HK-2 (cell line): ENCODE results near the gene KRTAP2-1.
A peak's percentile ranks its signal among the peaks of the same experiment; 100 is the strongest.
"Not testable (repeated sequence)": the region's sequence is repeated elsewhere in the genome, so short reads cannot be mapped to it uniquely, and the experiment has no call there.

ENCODE experiments used
- DNase-seq: peaks from one replicate; pipeline ENCODE4 v3.0.0-alpha.2; 2018; ENCODE audit not compliant: unreplicated experiment

The KRTAP2-1 gene, protein sequence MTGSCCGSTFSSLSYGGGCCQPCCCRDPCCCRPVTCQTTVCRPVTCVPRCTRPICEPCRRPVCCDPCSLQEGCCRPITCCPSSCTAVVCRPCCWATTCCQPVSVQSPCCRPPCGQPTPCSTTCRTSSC

DNA sequence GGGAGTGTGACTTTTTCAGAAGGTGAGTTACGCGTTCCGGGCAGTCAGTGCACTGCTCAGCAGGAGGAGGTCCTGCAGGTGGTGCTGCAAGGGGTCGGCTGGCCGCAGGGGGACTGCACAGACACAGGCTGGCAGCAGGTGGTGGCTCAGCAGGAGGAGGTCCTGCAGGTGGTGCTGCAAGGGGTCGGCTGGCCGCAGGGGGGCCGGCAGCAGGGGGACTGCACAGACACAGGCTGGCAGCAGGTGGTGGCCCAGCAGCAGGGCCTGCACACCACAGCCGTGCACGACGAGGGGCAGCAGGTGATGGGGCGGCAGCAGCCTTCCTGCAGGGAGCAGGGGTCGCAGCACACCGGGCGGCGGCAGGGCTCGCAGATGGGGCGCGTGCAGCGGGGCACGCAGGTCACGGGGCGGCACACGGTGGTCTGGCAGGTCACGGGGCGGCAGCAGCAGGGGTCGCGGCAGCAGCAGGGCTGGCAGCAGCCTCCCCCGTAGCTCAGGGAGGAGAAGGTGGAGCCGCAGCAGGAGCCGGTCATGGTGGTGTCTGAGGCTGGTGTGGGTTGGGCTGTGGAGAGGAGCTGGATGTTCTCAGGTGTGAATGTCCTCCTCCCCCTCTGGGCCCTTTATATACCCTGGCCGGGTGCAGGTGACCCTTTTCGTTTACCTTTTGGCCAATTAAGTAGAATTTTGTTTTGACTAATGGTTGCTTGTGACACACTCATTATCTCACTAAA is at the start of gene KRTAP2-1:
TSS of gene KRTAP2-1 (minus strand) at position 582 of the 731 bp plus-strand sequence. CDS start at position 533, 49 bp downstream.
- not testable (repeated sequence) for DNase-seq

DNA sequence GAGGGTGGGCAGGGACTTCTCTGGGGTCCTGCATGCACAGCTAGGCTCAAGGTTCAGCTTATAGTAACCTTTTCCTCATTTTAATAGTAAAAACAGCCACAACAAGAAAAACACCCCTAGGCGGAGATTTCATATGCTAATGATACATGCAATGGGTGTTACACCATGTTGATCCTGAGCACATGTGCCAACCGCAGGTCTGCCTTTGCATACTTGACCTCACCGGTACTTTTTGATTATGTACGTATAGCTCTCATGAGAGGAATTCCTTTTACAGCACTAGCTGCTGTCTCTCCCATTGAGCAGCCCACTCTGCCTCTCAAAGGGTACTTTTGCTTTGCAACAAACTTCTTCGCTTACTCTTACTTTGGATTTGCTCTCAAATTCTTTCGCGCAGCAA is 48.9 kb upstream of the KRTAP2-1 start:
- DNase-seq: no peak

DNA sequence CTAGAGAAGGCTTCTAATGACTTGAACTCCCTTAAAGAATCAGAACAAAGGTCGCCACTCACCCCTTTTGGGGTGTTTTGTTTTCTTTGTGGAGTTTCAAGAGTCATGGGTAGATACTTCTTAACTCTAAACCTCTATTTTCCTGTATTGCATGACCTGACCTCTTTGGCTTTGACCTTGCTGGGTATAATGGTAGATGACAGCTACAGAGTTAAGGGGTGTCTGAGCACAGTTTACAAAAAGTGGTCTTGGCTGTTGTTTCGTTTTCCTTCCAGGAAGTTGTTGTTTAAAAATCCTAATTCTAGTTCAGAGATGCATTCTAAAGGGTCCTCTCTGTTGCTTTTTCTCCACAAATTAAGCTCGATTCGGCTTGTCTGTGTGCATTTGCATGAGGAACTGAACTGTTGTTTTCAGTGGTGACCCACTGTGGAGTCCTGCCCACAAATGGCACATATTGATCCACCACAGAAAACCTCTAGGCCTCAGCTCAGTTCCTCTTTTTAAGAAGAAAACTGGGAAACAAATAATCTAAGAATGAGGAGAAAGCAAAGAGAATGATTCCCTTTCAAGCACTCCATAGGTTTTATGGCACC is 41.7 kb upstream of the KRTAP2-1 start:
- DNase-seq: not testable (repeated sequence)

DNA sequence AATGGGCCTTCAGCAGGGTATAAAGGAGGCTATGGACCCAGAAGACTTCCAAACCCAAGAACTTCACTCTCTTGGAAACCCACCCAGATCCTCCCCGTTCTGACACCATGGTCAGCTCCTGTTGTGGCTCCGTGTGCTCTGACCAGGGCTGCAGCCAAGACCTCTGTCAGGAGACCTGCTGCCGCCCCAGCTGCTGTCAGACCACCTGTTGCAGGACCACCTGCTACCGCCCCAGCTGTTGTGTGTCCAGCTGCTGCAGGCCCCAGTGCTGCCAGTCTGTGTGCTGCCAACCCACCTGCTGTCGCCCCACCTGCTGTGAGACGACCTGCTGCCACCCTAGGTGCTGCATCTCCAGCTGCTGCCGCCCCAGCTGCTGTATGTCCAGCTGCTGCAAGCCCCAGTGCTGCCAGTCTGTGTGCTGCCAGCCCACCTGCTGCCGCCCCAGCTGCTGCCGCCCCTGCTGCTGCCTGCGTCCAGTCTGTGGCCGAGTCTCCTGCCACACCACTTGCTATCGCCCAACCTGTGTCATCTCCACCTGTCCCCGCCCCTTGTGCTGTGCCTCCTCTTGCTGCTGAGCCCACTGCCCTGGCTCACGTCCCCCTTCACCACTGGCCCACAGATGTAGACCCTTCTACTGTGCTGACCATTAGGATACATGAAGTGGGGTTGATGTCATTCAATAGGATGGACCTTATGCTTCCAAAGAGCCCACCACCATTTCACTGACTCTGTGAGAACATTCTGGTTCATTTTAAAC is 37.2 kb upstream of the KRTAP2-1 start, which contains the start of gene KRTAP4-7:
TSS of gene KRTAP4-7 (plus strand) at position 51 of the 757 bp plus-strand sequence. CDS start at position 108, 57 bp downstream.
- DNase-seq: not testable (repeated sequence)

DNA sequence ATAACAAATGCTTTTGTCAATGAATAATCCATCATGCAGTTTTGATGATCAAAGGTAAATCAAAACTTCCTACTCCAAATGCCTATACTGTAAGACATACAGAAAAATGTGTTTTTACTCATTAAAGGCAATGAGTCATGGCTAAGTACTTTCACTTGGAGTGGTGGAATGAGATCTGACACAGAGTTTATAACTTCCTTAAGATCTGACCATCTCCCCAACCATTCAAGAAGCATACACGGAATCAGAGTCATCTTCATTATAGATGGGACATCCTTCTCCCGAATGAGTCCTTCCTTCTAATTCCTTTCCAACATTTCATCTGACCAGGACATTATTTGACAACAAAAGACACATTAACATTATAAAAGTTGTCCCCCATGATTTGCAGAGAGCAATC is 36.3 kb upstream of the KRTAP2-1 start:
- not testable (repeated sequence) for DNase-seq

DNA sequence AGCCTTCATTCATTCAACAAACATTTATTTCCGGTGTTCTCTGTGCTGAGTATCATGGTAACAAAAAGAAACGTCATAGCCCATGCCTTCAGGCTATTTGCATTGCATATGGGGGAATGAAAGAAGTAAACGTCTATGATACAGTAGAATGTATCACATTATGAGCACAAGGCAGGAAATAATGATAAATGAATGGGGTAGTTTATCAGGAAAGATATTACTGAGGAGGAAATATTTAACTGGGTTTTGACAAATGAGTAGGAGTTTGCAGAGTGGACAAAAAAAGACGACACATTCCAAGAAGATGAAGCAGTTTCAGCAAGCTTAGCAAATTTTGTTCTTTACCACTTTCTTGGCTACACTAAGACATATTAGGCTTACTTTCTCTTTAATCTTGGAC is 35.5 kb upstream of the KRTAP2-1 start:
- no peak for DNase-seq

DNA sequence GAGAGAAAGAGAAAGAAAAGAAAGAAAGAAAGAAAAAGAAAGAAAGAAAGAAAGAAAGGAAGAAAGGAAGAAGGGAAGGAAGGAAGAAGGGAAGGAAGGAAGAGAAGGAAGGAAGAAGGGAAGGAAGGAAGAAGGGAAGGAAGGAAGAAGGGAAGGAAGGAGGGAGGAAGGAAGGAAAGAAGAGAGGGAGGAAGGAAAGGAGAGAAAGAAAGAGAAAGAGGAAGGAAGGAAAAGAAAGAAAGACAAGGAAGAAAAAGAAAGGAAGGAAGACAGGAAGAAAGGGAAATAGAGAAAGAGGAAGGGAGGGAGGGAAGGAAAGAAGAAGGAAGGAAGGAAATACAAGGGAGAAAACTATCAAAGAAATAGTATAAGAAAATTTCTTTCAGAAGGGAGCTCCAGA is 29.7 kb upstream of the KRTAP2-1 start:
- DNase-seq: no peak

DNA sequence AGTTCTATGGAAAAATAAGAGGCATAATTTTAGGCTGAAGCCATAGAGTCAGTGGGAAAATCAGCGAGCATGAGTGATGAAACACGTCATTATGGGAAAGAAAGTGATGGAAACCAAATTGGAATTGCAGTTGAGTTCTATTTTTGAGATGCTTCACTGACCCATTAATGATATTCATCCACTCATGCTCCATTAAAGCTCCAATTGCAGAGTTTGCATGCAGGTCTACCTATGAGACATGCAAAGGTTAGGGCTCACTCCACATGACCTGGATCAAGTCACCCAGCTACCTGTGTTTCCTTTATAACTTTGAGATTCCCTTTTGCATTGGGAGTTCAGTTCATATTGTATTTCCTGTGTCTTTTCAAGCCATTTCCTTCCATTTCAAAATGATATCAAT is 26.6 kb upstream of the KRTAP2-1 start:
- no peak for DNase-seq

DNA sequence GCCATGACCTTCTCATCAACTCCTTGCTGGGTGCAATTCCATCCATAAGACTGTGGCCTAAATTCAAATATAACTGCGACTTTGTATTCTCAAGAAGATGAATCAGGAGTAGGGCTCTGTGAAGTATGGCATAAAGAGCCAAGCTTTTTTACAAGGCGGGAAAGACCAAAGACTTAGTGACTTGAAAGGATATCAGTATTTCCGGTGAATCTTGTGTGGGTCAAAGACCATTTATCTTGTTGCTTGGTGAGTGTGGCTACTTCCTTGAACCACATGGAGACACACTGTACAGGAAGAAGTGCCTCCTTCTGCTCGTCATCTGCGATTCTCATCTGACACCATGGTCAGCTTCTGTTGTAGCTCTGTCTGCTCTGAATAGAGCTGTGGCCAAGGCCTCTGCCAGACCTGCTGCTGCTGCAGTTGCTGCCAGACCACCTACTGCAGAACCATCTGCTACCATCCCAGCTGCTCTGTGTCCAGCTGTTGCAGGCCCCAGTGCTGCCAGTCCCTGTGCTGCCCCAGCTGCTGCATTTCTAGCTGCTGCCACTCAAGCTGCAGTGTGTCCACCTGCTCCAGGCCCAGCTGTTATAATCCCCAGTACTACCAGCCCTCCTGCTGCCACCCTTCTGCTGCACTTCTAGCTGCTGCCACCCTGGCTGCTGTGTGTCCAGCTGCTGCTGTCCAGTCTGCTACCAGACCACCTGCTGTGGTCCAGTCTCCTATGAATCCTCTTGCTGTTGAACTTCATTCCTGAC is 24.7 kb upstream of the KRTAP2-1 start:
- no peak for DNase-seq

DNA sequence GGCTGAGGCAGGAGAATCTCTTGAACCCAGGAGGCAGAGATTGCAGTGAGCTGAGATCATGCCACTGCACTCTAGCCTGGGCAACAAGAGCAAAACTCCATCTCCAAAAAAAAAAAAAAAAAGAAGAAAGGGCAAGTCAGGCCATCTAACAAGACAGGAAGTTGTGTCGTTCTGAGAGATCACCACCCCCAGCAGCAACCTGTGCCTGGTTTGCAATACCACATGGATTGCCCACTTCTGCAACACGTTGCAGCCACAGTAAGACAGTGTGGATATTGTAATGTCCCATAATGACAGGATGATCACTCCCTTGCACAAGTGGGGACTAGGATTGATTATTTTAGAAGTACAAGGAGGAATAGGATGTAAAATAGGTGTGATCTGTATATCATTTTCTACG is 21.9 kb upstream of the KRTAP2-1 start:
- no peak for DNase-seq

DNA sequence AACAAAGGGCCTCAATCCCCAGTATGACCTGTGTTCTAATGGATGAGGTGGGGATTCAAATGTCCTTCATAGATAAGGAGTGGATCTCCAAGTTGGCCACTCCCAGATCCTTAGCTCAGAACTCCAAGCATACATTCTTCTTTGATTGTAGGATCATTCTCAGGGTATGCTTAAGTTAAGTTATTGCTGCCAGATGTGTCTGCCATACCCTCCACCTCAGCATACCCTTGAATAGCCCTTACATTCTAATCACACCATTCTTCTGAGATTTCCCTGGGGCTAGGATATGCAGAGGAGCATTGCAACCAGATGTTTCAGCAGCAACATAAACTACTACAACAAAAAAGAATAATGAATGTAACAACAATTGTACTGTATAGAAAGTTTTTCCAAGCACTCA is 20.2 kb upstream of the KRTAP2-1 start:
- DNase-seq: no peak

DNA sequence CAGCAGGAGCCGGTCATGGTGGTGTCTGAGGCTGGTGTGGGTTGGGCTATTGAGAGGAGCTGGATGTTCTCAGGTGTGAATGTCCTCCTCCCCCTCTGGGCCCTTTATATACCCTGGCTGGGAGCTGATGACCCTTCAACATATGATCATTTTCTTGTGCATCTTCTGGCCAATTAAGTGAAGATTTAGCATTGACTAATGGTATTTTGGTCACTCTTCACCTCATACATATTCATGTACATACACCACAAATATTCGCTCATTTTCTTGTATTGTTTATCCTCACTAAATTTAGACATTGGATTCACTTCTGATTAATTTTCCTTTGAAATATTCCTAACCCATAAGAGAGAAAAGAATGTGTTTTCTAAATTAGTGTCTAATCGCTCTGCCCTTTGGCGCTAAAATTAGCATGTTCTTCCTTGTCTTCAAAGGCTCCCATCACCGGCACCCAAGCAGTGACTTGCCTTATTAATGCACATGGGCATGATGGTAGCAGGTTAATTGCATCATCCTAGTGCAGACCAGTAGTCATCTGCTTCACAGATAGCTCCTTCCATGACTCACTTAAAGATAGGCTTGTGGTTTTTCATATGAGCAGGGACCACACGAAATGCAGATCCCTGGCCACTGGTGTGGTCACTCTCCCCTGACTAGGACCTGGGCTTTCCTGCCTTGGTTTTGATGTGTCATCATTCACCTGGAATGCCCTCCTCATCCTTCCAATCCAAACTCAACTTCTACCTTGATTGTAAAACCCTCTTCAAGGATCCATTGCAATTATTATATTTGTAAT is 18.9 kb upstream of the KRTAP2-1 start, which contains the start of gene KRTAP2-4:
TSS of gene KRTAP2-4 (minus strand) at position 51 of the 796 bp plus-strand sequence. CDS start at position 17, 34 bp downstream.
- peak; percentile 69 for DNase-seq

DNA sequence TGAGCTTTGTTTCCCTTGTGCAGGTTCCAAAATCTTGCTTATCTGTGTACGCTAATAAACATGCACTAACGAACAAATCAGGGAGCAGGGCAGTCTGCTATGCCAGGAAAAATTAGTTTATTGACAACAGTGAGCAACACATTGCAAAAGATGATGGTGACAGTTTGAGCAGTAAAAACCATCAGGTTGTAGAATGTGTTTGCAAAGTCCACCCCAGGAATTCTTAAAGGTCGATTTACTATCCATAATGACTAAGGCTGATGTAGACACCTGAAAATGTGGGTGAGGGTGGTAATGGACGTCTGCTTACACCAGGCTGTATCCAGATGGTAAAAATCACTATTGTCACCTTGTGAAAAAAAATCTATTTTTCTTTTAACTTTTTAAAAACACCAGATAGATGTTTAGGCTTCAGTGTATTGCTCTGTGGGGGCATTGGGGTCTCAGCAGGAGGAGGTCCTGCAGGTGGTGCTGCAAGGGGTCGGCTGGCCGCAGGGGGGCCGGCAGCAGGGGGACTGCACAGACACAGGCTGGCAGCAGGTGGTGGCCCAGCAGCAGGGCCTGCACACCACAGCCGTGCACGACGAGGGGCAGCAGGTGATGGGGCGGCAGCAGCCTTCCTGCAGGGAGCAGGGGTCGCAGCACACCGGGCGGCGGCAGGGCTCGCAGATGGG is 18.0 kb upstream of the KRTAP2-1 start:
- DNase-seq: not testable (repeated sequence)

DNA sequence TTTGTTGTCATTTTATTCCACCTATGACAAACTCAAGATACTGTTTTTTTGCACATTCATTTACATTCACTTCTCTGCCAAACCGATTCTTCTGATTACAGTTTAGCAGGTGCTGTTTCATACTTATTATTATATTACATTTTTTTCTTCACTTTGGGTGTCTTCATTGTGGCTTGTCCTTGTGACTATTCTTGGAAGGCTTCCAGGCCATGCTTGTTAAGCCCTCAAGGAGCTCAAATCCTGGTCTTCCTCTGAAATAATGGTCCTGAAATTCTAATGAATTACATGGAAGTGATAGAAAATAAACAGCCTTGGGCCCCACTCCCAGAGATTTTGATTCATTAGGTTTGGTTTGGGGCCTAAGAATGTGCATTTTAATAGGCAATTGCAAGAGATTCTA is 17.2 kb upstream of the KRTAP2-1 start:
- no peak for DNase-seq

DNA sequence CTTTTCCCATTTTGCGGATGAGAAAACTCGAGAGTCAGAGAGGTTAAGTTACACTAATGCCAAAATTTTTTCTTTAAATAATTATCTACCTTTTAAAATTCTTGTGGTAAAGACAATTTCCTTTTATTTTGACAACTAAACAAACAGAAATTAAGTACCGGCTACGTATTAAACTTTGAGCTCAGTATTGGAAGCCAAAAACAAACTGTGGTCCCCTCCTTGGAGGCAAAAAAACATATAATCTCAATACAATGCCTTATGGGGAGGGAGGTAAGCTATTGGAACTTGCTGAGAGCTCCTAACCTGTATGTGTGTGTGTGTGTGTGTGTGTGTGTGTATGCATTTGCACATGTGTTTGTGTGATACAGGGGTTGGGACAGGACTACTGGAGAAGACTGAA is 16.3 kb upstream of the KRTAP2-1 start:
- no peak for DNase-seq

DNA sequence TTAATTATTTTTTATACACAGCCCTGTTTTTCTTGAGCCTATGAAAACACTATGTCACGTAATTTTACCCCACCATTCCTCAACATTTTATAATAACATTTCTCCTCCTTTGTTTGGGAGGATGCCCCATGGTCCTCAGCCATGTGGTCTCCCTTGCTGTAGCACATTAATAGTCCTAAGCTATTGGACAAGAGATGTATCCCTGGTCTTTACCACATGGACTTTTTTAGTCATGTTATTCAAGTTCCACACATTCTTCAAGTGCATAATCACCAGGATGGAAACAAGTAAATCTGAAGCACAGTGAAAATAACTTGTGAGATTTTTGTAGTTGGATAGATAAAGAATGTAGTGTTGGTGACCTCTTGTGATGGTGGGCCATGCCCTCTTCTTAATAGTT is 14.8 kb upstream of the KRTAP2-1 start:
- no peak for DNase-seq

DNA sequence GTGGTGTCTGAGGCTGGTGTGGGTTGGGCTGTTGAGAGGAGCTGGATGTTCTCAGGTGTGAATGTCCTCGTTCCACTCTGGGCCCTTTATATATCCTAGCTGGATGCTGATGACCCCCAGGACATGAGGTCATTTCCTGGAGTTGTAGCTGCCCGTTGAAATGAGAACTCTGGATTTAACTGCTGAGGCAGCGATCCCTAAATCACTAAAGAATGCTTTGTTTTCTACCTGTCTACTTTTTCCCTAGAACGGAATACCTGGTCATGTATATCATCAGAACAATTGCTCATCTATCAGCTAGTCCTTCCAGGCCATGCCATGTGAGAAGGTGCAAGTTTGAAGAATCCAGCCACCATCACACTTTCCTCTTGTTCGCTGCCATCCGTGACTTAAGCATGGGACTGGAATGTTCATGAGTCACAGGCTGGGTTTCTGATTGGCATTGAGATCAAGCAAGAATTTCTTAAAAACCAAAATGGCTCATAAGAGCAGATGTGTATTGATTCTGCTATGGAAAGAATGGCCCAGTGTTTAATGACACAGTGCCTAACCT is 13.0 kb upstream of the KRTAP2-1 start, which contains the start of gene KRTAP2-3:
TSS of gene KRTAP2-3 (minus strand) at position 63 of the 553 bp plus-strand sequence. CDS start 64 bp downstream, outside the sequence.
- peak; percentile 81 for DNase-seq

DNA sequence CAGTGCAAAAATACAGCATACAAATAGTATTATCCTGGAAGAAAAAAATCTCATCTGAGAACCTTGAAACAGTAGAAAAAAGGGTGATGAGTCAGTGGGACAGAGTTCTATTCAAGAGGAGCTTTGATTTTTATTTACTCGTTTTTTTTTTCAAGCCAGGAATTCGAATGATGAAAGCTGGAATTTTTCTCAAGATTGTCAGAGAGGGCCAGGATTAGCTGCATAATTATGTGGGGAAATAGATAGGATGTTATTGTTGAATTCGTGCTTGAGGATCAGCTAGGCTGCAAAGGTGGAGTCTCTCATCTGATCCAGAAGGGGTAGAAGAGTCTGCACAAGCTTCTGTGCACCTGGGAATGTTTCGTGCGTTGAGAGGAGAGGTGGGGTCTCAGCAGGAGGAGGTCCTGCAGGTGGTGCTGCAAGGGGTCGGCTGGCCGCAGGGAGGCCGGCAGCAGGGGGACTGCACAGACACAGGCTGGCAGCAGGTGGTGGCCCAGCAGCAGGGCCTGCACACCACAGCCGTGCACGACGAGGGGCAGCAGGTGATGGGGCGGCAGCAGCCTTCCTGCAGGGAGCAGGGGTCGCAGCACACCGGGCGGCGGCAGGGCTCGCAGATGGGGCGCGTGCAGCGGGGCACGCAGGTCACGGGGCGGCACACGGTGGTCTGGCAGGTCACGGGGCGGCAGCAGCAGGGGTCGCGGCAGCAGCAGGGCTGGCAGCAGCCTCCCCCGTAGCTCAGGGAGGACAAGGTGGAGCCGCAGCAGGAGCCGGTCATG is 12.3 kb upstream of the KRTAP2-1 start:
- not testable (repeated sequence) for DNase-seq

DNA sequence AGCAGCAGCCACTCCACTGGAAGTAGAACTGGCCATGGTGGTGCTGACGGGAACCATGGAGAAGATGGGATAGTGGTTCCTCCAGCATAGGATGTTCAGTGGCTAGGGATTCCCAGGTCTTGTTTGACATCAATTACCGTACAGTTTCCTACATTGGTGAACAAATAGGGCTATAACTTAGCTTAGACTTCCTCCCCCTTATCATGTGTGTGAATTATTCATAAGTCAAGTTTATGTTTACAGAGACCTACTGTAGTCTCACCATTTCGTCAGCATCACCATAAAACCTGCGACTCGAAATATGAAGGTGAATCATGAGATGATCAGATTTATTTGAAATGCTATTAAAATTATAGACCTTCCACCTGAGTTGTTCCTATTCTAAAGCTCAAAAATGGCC is 11.6 kb upstream of the KRTAP2-1 start:
- no peak for DNase-seq
